Ovary (tissue), 9 donors: ENCODE data around the gene BBS9. TPM values are rescaled to one million over a fixed set of nuclear protein-coding genes. Genes with fewer than 3 reads are reported as not detected.

Source experiments
- DNase-seq, 5 donors: peaks; one replicate each; pipeline ENCODE4 v3.0.0-alpha.2; 2019 to 2020
- H3K27ac ChIP-seq, 2 donors: fragments of 200-600 bp; one replicate each; pipeline versions ENCODE4 v1.5.1 to v1.8.0; 2019 to 2022
- H3K27me3 ChIP-seq: fragments of 200-600 bp; one replicate; pipeline ENCODE4 v1.8.0; 2022
- H3K36me3 ChIP-seq: fragments of 200-600 bp; sonication (generic); one replicate; pipeline ENCODE4 v1.5.1; 2019
- H3K4me1 ChIP-seq: one replicate; pipeline ENCODE4 v1.8.1; 2013; ENCODE audit warnings: mild to moderate bottlenecking, moderate library complexity; ENCODE audit not compliant: insufficient read depth
- H3K4me3 ChIP-seq: fragments of 200-600 bp; sonication (generic); one replicate; pipeline ENCODE4 v1.5.1; 2017
- H3K9me3 ChIP-seq, 2 donors: fragments of 200-600 bp in 1 of 2; sonication (generic) in 1 of 2; one replicate each; pipeline versions ENCODE4 v1.5.1 to v1.8.1; 2013 to 2019; ENCODE audit warnings: mild to moderate bottlenecking in 1 of 2, moderate library complexity in 1 of 2
- CTCF ChIP-seq, 3 donors: fragments of 450-650 bp in 2 of 3; fragments of 200-600 bp in 1 of 3; IDR thresholded peaks; one replicate each; pipeline versions ENCODE4 v1.5.1 to v1.8.0; 2016 to 2022; ENCODE audit warnings: antibody characterized with exemption in 3 of 3, mild to moderate bottlenecking in 1 of 3
- EP300 ChIP-seq: sonication (generic); formaldehyde crosslinking; IDR thresholded peaks from one replicate; pipeline ENCODE4 v1.6.1; 2017; ENCODE audit warnings: antibody characterized with exemption
- POLR2A ChIP-seq: fragments of 450-650 bp; IDR thresholded peaks from one replicate; pipeline ENCODE4 v1.6.1; 2017; ENCODE audit warnings: antibody characterized with exemption, mild to moderate bottlenecking, moderate library complexity
- WGBS, 3 donors: extraction: QIAGEN DNeasy Blood & Tissue Kit in 1 of 3; methylation state at CpG; one replicate each; pipeline versions ENCODE4 v1.1.5 to v1.1.7; 2013 to 2017; 5-methylcytosine and 5-hydroxymethylcytosine counted together
- intact Hi-C, 4 donors: fragments of 100-400 bp; cut with DNase I; formaldehyde crosslinking; loops; one replicate each; pipeline versions ENCODE4 v1.11.0 to v1.15.1; 2022 to 2023
- polyA plus RNA-seq, 2 donors: library from polyadenylated mRNA; stranded (reverse); fragments of 200-250 nt in 1 of 2; fragments of 350-450 nt in 1 of 2; fragmentation: Illumina TruSeq in 1 of 2; extraction: RNeasy Lipid Tissue Mini Kit (QIAGEN cat#74804) in 1 of 2; gene quantifications; one replicate each; pipeline ENCODE4 v1.2.3, GENCODE V29; 2013 to 2014
- total RNA-seq, 7 donors: library from RNA; depleted of rRNA in 2 of 7; stranded (reverse); fragments of >200 nt in 2 of 7; fragmentation: NEBNext Ultra II Directional in 3 of 7; extraction: Animal tissue kit (Norgen Biotek cat#: 25700) in 3 of 7; gene quantifications; one replicate each; pipeline versions ENCODE4 v1.1.0 to v1.2.4, GENCODE V29; 2016 to 2023
- donor health status: DM: no; HTN: no; CAD: no; lungs with moderate emphysema.
- donor health status: DM: no; HTN: no; CAD: no.
- donor health status: Bipolar disorder and iron deficiency.
- donor health status: DM: yes; HTN: yes; CAD: no.
- donor health status: DM: no; HTN: no; CAD: no.
- donor health status: DM: yes; HTN: yes; CAD: no.

BBS9 gene
- total and polyA plus RNA-seq, 9 donors = 8.1 to 42.0 (median 29.7) TPM

- 62 to 79% (median 66%) methylated on average over 3 of the region's 3 CpGs for WGBS, 3 donors
- Histone ChIP-seq H3K9me3 (no peaks in the 10 kb centered on the region), H3K4me3 (no peak overlapping the region), H3K4me1 (no peaks in the 10 kb centered on the region), H3K27me3 (no peaks in the 10 kb centered on the region), H3K36me3 (no peaks in the 10 kb centered on the region), H3K27ac (no peak overlapping the region)
- intact Hi-C loops = no loop called here
- DNase-seq = no peak
- TF ChIP-seq EP300 (no peak), POLR2A (no peak), CTCF (IDR thresholded peaks at IDR 0.05) (no peak)
Observed at GRCh38 chr7:33233659-33234058, 104.3 kb downstream of the BBS9 start.

GRCh38 chr7:33237036-33237435 lies 107.7 kb downstream of the BBS9 start:
- no peak for TF ChIP-seq CTCF (IDR thresholded peaks at IDR 0.05)
- TF ChIP-seq EP300 = no peak
- TF ChIP-seq POLR2A = no peak
- Histone ChIP-seq H3K4me3 (no peak overlapping the region), H3K9me3 (no peaks in the 10 kb centered on the region), H3K36me3 (no peaks in the 10 kb centered on the region), H3K4me1 (no peaks in the 10 kb centered on the region), H3K27ac (no peak overlapping the region), H3K27me3 (no peaks in the 10 kb centered on the region)
- no peak for DNase-seq
- intact Hi-C loops = no loop called here
- 42 to 55% (median 42%) methylated on average over 2 of the region's 2 CpGs for WGBS, 3 donors

- Histone ChIP-seq H3K4me3 (no peak overlapping the region), H3K27me3 (no peaks in the 10 kb centered on the region), H3K9me3 (no peaks in the 10 kb centered on the region), H3K27ac (no peak overlapping the region), H3K36me3 (no peaks in the 10 kb centered on the region), H3K4me1 (no peaks in the 10 kb centered on the region)
- intact Hi-C loops = loop anchor here in 1 of 4 donors (10.0 kb wide), 1 partner anchor 691 kb away; no protein-coding TSS in a partner anchor
- peak; percentile 39 to 50 (median 50) for TF ChIP-seq CTCF (IDR thresholded peaks at IDR 0.05)
- no peak for TF ChIP-seq POLR2A
- TF ChIP-seq EP300 = no peak
- DNase-seq = no peak
- 48 to 50% (median 48%) methylated on average over 2 of the region's 2 CpGs for WGBS, 3 donors
Observed at GRCh38 chr7:33243319-33243881, 114.0 kb downstream of the BBS9 start.

- H3K27me3 ChIP-seq = no peaks in the 10 kb centered on the region
Observed at GRCh38 chr7:33248671-33249070, 119.3 kb downstream of the BBS9 start.

More at GRCh38 chr7:33248671-33249070, 119.3 kb downstream of the BBS9 start:
- no peak overlapping the region for H3K27ac ChIP-seq
- no peaks in the 10 kb centered on the region for H3K36me3 ChIP-seq
- H3K9me3 ChIP-seq = no peaks in the 10 kb centered on the region
- DNase-seq = no peak
- TF ChIP-seq EP300 (no peak), POLR2A (no peak), CTCF (IDR thresholded peaks at IDR 0.05) (no peak)
- no peak overlapping the region for H3K4me3 ChIP-seq
- no peaks in the 10 kb centered on the region for H3K4me1 ChIP-seq
- 92 to 97% (median 93%) methylated on average over 4 of the region's 4 CpGs for WGBS, 3 donors
- intact Hi-C loops = loop anchor here in 1 of 4 donors (10.0 kb wide), 1 partner anchor 686 kb away; no protein-coding TSS in a partner anchor
